Loucy (cell line): Measurements from ENCODE around the gene MAD1L1.

ENCODE experiments used
- H2AFZ ChIP-seq: fragments of 200-600 bp; sonication (generic); 2 replicates; pipeline ENCODE4 v1.6.0; 2016; ENCODE audit warnings: antibody characterized with exemption, mild to moderate bottlenecking, low read length, moderate library complexity
- H3F3A ChIP-seq: fragments of 200-600 bp; 2 replicates; pipeline ENCODE4 v1.6.0; 2016; ENCODE audit warnings: antibody characterized with exemption, low read depth, mild to moderate bottlenecking
- H3K27me3 ChIP-seq: fragments of 200-600 bp; sonication (generic); 2 replicates; pipeline ENCODE4 v1.6.1; 2014; ENCODE audit warnings: low read length, mild to moderate bottlenecking; ENCODE audit not compliant: insufficient read depth, poor library complexity, severe bottlenecking
- H3K36me3 ChIP-seq: fragments of 200-600 bp; sonication (generic); 2 replicates; pipeline ENCODE4 v1.6.1; 2016; ENCODE audit warnings: low read length; ENCODE audit not compliant: insufficient read depth
- H3K4me1 ChIP-seq: fragments of 200-600 bp; sonication (generic); 2 replicates; pipeline ENCODE4 v1.5.1; 2014; ENCODE audit warnings: low read length, mild to moderate bottlenecking; ENCODE audit not compliant: insufficient read depth, poor library complexity, severe bottlenecking
- H3K4me2 ChIP-seq: fragments of 200-600 bp; sonication (generic); 2 replicates; pipeline ENCODE4 v1.6.0; 2014; ENCODE audit warnings: antibody characterized with exemption, low read length, low read depth, mild to moderate bottlenecking; ENCODE audit not compliant: poor library complexity, severe bottlenecking
- H3K4me3 ChIP-seq: fragments of 200-600 bp; sonication (generic); 2 replicates; pipeline ENCODE4 v1.5.1; 2014; ENCODE audit warnings: low read length, mild to moderate bottlenecking, mixed read lengths; ENCODE audit not compliant: poor library complexity, severe bottlenecking
- H3K79me2 ChIP-seq: fragments of 200-600 bp; sonication (generic); 2 replicates; pipeline ENCODE4 v1.6.1; 2014; ENCODE audit warnings: low read length; ENCODE audit not compliant: insufficient read depth
- H3K9ac ChIP-seq: fragments of 200-600 bp; sonication (generic); 2 replicates; pipeline ENCODE4 v1.6.0; 2014; ENCODE audit warnings: mild to moderate bottlenecking, low read depth, low read length, moderate library complexity; ENCODE audit not compliant: poor library complexity, severe bottlenecking
- H3K9me2 ChIP-seq: fragments of 200-600 bp; sonication (generic); replicated peaks from 2 replicates; pipeline ENCODE4 v1.6.1; 2016; ENCODE audit warnings: low read depth, low read length, mixed read lengths
- H3K9me3 ChIP-seq: fragments of 200-600 bp; sonication (generic); 2 replicates; pipeline ENCODE4 v1.6.1; 2014; ENCODE audit warnings: mild to moderate bottlenecking, antibody characterized with exemption, low read length, low read depth; ENCODE audit not compliant: insufficient read depth
- H4K20me1 ChIP-seq: fragments of 200-600 bp; sonication (generic); 2 replicates; pipeline ENCODE4 v1.6.0; 2014; ENCODE audit warnings: antibody characterized with exemption, low read length, mild to moderate bottlenecking; ENCODE audit not compliant: insufficient read depth, poor library complexity, severe bottlenecking
- CTCF ChIP-seq: fragments of 200-600 bp; sonication (generic); conservative IDR thresholded peaks from 2 replicates; pipeline ENCODE4 v1.5.1; 2014; ENCODE audit warnings: mild to moderate bottlenecking, antibody characterized with exemption, low read length
- EZH2phosphoT487 ChIP-seq: fragments of 200-600 bp; IDR thresholded peaks from 2 replicates; pipeline ENCODE4 v1.6.1; 2018; ENCODE audit warnings: antibody characterized with exemption, mild to moderate bottlenecking, moderate library complexity, borderline replicate concordance

Gene MAD1L1

GRCh38 chr7:1902231-1902855, 330.4 kb downstream of the MAD1L1 start:
- no peaks in the 10 kb centered on the region for H3K27me3 ChIP-seq
- no peaks in the 10 kb centered on the region for H3K9me3 ChIP-seq
- H2AFZ ChIP-seq = no peak overlapping the region
- H3K4me1 ChIP-seq = no peaks in the 10 kb centered on the region
- no peak overlapping the region for H3K4me3 ChIP-seq
- H4K20me1 ChIP-seq = peaks cover 4% of the 10 kb centered on the region
- no peak overlapping the region for H3K9ac ChIP-seq
- peaks cover 14% of the 10 kb centered on the region; the same call in 1 of the 2 replicates for H3K79me2 ChIP-seq
- H3K36me3 ChIP-seq = peaks cover 18% of the 10 kb centered on the region; the same call in 1 of the 2 replicates
- no peaks in the 10 kb centered on the region for H3K9me2 ChIP-seq
- H3F3A ChIP-seq = no peaks in the 10 kb centered on the region
- H3K4me2 ChIP-seq = no peak overlapping the region
- TF ChIP-seq EZH2phosphoT487 (no peak), CTCF (no peak)

GRCh38 chr7:1901431-1902210, 331.1 kb downstream of the MAD1L1 start:
- H3K27me3 ChIP-seq = no peaks in the 10 kb centered on the region
- H3K36me3 ChIP-seq = peaks cover 25% of the 10 kb centered on the region; the same call in 1 of the 2 replicates
- no peaks in the 10 kb centered on the region for H3K4me1 ChIP-seq
- no peak overlapping the region for H3K4me2 ChIP-seq
- H2AFZ ChIP-seq = no peak overlapping the region
- no peak overlapping the region for H3K4me3 ChIP-seq
- TF ChIP-seq EZH2phosphoT487 = no peak
- TF ChIP-seq CTCF = no peak
- no peak overlapping the region for H3K9ac ChIP-seq
- H4K20me1 ChIP-seq = peaks cover 4% of the 10 kb centered on the region
- H3K79me2 ChIP-seq = peaks cover 14% of the 10 kb centered on the region; the same call in 1 of the 2 replicates
- no peaks in the 10 kb centered on the region for H3F3A ChIP-seq
- H3K9me3 ChIP-seq = no peaks in the 10 kb centered on the region
- H3K9me2 ChIP-seq = no peaks in the 10 kb centered on the region

GRCh38 chr7:1900847-1901246, 331.9 kb downstream of the MAD1L1 start:
- no peaks in the 10 kb centered on the region for H3K9me2 ChIP-seq
- H3K27me3 ChIP-seq = no peaks in the 10 kb centered on the region
- no peak overlapping the region for H3K4me3 ChIP-seq
- H3K4me1 ChIP-seq = no peaks in the 10 kb centered on the region
- no peaks in the 10 kb centered on the region for H3K9me3 ChIP-seq
- H3F3A ChIP-seq = no peaks in the 10 kb centered on the region
- H4K20me1 ChIP-seq = no peaks in the 10 kb centered on the region
- peaks cover 14% of the 10 kb centered on the region; the same call in 1 of the 2 replicates for H3K79me2 ChIP-seq
- peaks cover 32% of the 10 kb centered on the region; the same call in 1 of the 2 replicates for H3K36me3 ChIP-seq
- no peak for TF ChIP-seq CTCF
- no peak for TF ChIP-seq EZH2phosphoT487
- H3K9ac ChIP-seq = no peak overlapping the region
- H2AFZ ChIP-seq = no peak overlapping the region
- no peak overlapping the region for H3K4me2 ChIP-seq
